ENCODE measurements around the gene CARS1.
A peak's percentile ranks its signal among the peaks of the same experiment; 100 is the strongest.

Gene CARS1

GRCh38 chr11:2990617-2991451 is 66.4 kb downstream of the CARS1 start:
- DNase-seq, result no peak

GRCh38 chr11:2989551-2989950 is 67.7 kb downstream of the CARS1 start:
- DNase-seq, result no peak

GRCh38 chr11:2989006-2989405 is 68.2 kb downstream of the CARS1 start:
- no peak for DNase-seq

- no peak for DNase-seq
Observed at GRCh38 chr11:2987881-2988861, 69.1 kb downstream of the CARS1 start.

GRCh38 chr11:2983908-2984307 is 73.3 kb downstream of the CARS1 start:
- DNase-seq, result no peak

GRCh38 chr11:2982214-2982613 is 75.0 kb downstream of the CARS1 start:
- DNase-seq, result no peak

- DNase-seq, result no peak
Observed at GRCh38 chr11:2981130-2981529, 76.1 kb downstream of the CARS1 start.

- no peak for DNase-seq
Observed at GRCh38 chr11:2980168-2980840, 76.9 kb downstream of the CARS1 start.

- DNase-seq, result no peak
Observed at GRCh38 chr11:2977113-2977512, 80.1 kb downstream of the CARS1 start.

- DNase-seq, result no peak
Observed at GRCh38 chr11:2976294-2977063, 80.7 kb downstream of the CARS1 start.

- DNase-seq, result peak; percentile 35
Observed at GRCh38 chr11:2975594-2975993, 81.6 kb downstream of the CARS1 start.

GRCh38 chr11:2974272-2974671 is 83.0 kb downstream of the CARS1 start:
- no peak for DNase-seq

GRCh38 chr11:2968341-2968900 is 88.8 kb downstream of the CARS1 start:
- no peak for DNase-seq

GRCh38 chr11:2964782-2965181 is 92.4 kb downstream of the CARS1 start:
- no peak for DNase-seq

- DNase-seq, result no peak
Observed at GRCh38 chr11:2963761-2964160, 93.5 kb downstream of the CARS1 start.

- DNase-seq, result no peak
Observed at GRCh38 chr11:2963112-2963754, 94.0 kb downstream of the CARS1 start.

- DNase-seq, result no peak
Observed at GRCh38 chr11:2961080-2961479, 96.1 kb downstream of the CARS1 start.

- DNase-seq, result no peak
Observed at GRCh38 chr11:2960139-2960538, 97.1 kb downstream of the CARS1 start.

GRCh38 chr11:2958251-2958650 is 99.0 kb downstream of the CARS1 start:
- DNase-seq, result no peak

- peak; percentile 13 for DNase-seq
Observed at GRCh38 chr11:2955906-2956476, 101.2 kb downstream of the CARS1 start.

GRCh38 chr11:2954263-2954662 is 103.0 kb downstream of the CARS1 start:
- no peak for DNase-seq
